HepG2 (cell line): ENCODE data around the gene TAF6. TPM values are rescaled to one million over a fixed set of nuclear protein-coding genes. Genes with fewer than 3 reads are reported as not detected.
A peak's percentile ranks its signal among the peaks of the same experiment; 100 is the strongest.

Experiments
- ATAD3A ChIP-seq: sonication (generic); formaldehyde crosslinking; IDR thresholded peaks from 2 replicates; pipeline ENCODE4 v1.4.0; 2020; ENCODE audit warnings: missing genetic modification reagents
- BRF2 ChIP-seq: sonication (generic); formaldehyde crosslinking; IDR thresholded peaks from 2 replicates; pipeline ENCODE4 v1.8.1; 2022; ENCODE audit warnings: mild to moderate bottlenecking, missing genetic modification reagents
- CENPBD1 ChIP-seq: sonication (generic); formaldehyde crosslinking; IDR thresholded peaks from 2 replicates; pipeline ENCODE4 v1.8.0; 2022; ENCODE audit warnings: missing genetic modification reagents, low read depth, mild to moderate bottlenecking, borderline replicate concordance
- ETV6 ChIP-seq: sonication (generic); formaldehyde crosslinking; conservative IDR thresholded peaks from 2 replicates; pipeline ENCODE4 v1.4.0; 2020; ENCODE audit warnings: missing genetic modification reagents
- FOXO1 ChIP-seq: sonication (generic); formaldehyde crosslinking; IDR thresholded peaks from 2 replicates; pipeline ENCODE4 v1.4.0; 2020; ENCODE audit warnings: missing genetic modification reagents
- GPN1 ChIP-seq: sonication (generic); formaldehyde crosslinking; IDR thresholded peaks from 2 replicates; pipeline ENCODE4 v1.5.1; 2020; ENCODE audit warnings: missing genetic modification reagents, borderline replicate concordance
- IKZF4 ChIP-seq: sonication (generic); formaldehyde crosslinking; IDR thresholded peaks from 2 replicates; pipeline ENCODE4 v1.5.1; 2020; ENCODE audit warnings: borderline replicate concordance, mild to moderate bottlenecking, low read depth, missing genetic modification reagents; ENCODE audit errors: not compliant biosample characterization
- PTBP1 ChIP-seq: fragments of 200-400 bp; formaldehyde crosslinking; IDR thresholded peaks from 2 replicates; pipeline ENCODE4 v1.6.1; 2018; ENCODE audit warnings: low read length, low read depth; ENCODE audit not compliant: poor library complexity, severe bottlenecking
- SMAD3 ChIP-seq: sonication (generic); formaldehyde crosslinking; IDR thresholded peaks from 2 replicates; pipeline ENCODE4 v1.4.0; 2020; ENCODE audit warnings: missing genetic modification reagents
- TAF15 ChIP-seq: fragments of 200-400 bp; formaldehyde crosslinking; IDR thresholded peaks from one replicate; pipeline ENCODE4 v1.6.1; 2018; ENCODE audit warnings: mild to moderate bottlenecking, low read depth, low read length; ENCODE audit not compliant: poor library complexity, severe bottlenecking
- TBP ChIP-seq: sonication (generic); formaldehyde crosslinking; IDR thresholded peaks from 2 replicates; pipeline ENCODE4 v1.5.0; 2020; ENCODE audit warnings: missing genetic modification reagents
- TCF12 ChIP-seq, 2 experiments: fragments of 450-650 bp in 1 of 2; sonication (generic) in 1 of 2; formaldehyde crosslinking in 1 of 2; IDR thresholded peaks; 2 replicates each; pipeline versions ENCODE4 v1.6.1 to v1.8.0; 2017 to 2022; ENCODE audit warnings: antibody characterized with exemption in 1 of 2, mild to moderate bottlenecking in 1 of 2, missing genetic modification reagents in 1 of 2, moderate library complexity in 1 of 2
- ZFP41 ChIP-seq: sonication (generic); formaldehyde crosslinking; IDR thresholded peaks from 2 replicates; pipeline ENCODE4 v1.4.0; 2020; ENCODE audit warnings: mild to moderate bottlenecking, missing genetic modification reagents, borderline replicate concordance
- ZFX ChIP-seq: sonication (generic); formaldehyde crosslinking; IDR thresholded peaks from 2 replicates; pipeline ENCODE4 v1.4.0; 2020; ENCODE audit warnings: mild to moderate bottlenecking, low read depth, missing genetic modification reagents, moderate library complexity
- ZNF543 ChIP-seq: sonication (generic); formaldehyde crosslinking; IDR thresholded peaks from 2 replicates; pipeline ENCODE4 v1.4.0; 2020; ENCODE audit warnings: mild to moderate bottlenecking, missing genetic modification reagents
- ZNF563 ChIP-seq: sonication (generic); formaldehyde crosslinking; IDR thresholded peaks from 2 replicates; pipeline ENCODE4 v1.8.0; 2022; ENCODE audit warnings: mild to moderate bottlenecking, moderate library complexity, missing genetic modification reagents
- polyA plus RNA-seq, 8 experiments: library from polyadenylated mRNA; depleted of rRNA in 3 of 8; stranded (reverse) in 7 of 8; unstranded in 1 of 8; fragments of >200 nt; fragmentation: Illumina TruSeq in 4 of 8; extraction: Trizol in 4 of 8; gene quantifications; 2 replicates each; pipeline versions ENCODE4 v1.2.1 to v1.2.3, GENCODE V29; 2011 to 2016; ENCODE audit warnings: low read depth in 4 of 8, missing spikeins in 1 of 8, mixed read lengths in 1 of 8; ENCODE audit not compliant: insufficient read depth in 1 of 8
- total RNA-seq, 5 experiments: library from RNA; depleted of rRNA; stranded (reverse); fragments of >200 nt; fragmentation: Illumina TruSeq; extraction: Trizol; gene quantifications; 2 replicates each; pipeline ENCODE4 v1.2.3, GENCODE V29; 2016; ENCODE audit warnings: low read depth in 1 of 5
- TF ChIP-seq, protein P1 (sequence below): sonication (generic); formaldehyde crosslinking; IDR thresholded peaks from 2 replicates; pipeline ENCODE4 v1.4.0; 2020; ENCODE audit warnings: missing genetic modification reagents, borderline replicate concordance
- TF ChIP-seq, protein P2 (sequence below), 2 experiments: sonication (generic) in 1 of 2; formaldehyde crosslinking in 1 of 2; IDR thresholded peaks; 2 replicates each; pipeline versions ENCODE4 v1.4.0 to v1.6.1; 2016 to 2020; ENCODE audit warnings: borderline replicate concordance in 1 of 2, low read depth in 1 of 2, mild to moderate bottlenecking in 1 of 2, missing genetic modification reagents in 1 of 2

Gene TAF6
- total and polyA plus RNA-seq, 2 of the 13 experiments (the other 11 are each of a cell fraction or from before 2014, with no cell fraction given), result 12.9 to 18.8 TPM

GRCh38 chr7:100088621-100089457 lies 30.3 kb downstream of the TAF6 start, which contains the start of gene COPS6 (continued):
- TF ChIP-seq BRF2 (CRISPR knock-in tag) (peak; percentile 90), ETV6 (CRISPR knock-in tag) (peak; percentile 66; the same call in 1 of the 2 replicates), CENPBD1 (CRISPR knock-in tag) (no peak), TCF12 (IDR thresholded peaks at IDR 0.05) (no peak), TCF12 (CRISPR knock-in tag; IDR thresholded peaks at IDR 0.05) (peak; percentile 84), FOXO1 (peak; percentile 58; the same call in 1 of the 2 replicates), ZNF563 (CRISPR knock-in tag) (peak; percentile 91), GPN1 (no peak), TAF15 (peak; percentile 66), ZFP41 (no peak), ZNF543 (CRISPR knock-in tag) (peak; percentile 92), SMAD3 (CRISPR knock-in tag) (no peak), PTBP1 (no peak), IKZF4 (peak; percentile 97), ZFX (peak; percentile 97), TBP (CRISPR knock-in tag) (no peak), ATAD3A (CRISPR knock-in tag) (no peak)
- TF ChIP-seq, protein P1, sequence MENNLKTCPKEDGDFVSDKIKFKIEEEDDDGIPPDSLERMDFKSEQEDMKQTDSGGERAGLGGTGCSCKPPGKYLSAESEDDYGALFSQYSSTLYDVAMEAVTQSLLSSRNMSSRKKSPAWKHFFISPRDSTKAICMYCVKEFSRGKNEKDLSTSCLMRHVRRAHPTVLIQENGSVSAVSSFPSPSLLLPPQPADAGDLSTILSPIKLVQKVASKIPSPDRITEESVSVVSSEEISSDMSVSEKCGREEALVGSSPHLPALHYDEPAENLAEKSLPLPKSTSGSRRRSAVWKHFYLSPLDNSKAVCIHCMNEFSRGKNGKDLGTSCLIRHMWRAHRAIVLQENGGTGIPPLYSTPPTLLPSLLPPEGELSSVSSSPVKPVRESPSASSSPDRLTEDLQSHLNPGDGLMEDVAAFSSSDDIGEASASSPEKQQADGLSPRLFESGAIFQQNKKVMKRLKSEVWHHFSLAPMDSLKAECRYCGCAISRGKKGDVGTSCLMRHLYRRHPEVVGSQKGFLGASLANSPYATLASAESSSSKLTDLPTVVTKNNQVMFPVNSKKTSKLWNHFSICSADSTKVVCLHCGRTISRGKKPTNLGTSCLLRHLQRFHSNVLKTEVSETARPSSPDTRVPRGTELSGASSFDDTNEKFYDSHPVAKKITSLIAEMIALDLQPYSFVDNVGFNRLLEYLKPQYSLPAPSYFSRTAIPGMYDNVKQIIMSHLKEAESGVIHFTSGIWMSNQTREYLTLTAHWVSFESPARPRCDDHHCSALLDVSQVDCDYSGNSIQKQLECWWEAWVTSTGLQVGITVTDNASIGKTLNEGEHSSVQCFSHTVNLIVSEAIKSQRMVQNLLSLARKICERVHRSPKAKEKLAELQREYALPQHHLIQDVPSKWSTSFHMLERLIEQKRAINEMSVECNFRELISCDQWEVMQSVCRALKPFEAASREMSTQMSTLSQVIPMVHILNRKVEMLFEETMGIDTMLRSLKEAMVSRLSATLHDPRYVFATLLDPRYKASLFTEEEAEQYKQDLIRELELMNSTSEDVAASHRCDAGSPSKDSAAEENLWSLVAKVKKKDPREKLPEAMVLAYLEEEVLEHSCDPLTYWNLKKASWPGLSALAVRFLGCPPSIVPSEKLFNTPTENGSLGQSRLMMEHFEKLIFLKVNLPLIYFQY, result 0 out of 2 replicates have a peak, but pooled peaks have one; percentile 80
- TF ChIP-seq, protein P2, sequence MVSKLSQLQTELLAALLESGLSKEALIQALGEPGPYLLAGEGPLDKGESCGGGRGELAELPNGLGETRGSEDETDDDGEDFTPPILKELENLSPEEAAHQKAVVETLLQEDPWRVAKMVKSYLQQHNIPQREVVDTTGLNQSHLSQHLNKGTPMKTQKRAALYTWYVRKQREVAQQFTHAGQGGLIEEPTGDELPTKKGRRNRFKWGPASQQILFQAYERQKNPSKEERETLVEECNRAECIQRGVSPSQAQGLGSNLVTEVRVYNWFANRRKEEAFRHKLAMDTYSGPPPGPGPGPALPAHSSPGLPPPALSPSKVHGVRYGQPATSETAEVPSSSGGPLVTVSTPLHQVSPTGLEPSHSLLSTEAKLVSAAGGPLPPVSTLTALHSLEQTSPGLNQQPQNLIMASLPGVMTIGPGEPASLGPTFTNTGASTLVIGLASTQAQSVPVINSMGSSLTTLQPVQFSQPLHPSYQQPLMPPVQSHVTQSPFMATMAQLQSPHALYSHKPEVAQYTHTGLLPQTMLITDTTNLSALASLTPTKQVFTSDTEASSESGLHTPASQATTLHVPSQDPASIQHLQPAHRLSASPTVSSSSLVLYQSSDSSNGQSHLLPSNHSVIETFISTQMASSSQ (IDR thresholded peaks at IDR 0.05; ENCODE audit: low read depth), result no peak
- TF ChIP-seq, protein P2 (CRISPR knock-in tag; IDR thresholded peaks at IDR 0.05; ENCODE audit: borderline replicate concordance), result peak; percentile 87
